ENCODE data around the gene CMIP. TPM values are rescaled to one million over a fixed set of nuclear protein-coding genes. Genes with fewer than 3 reads are reported as not detected.

Gene CMIP
- total RNA-seq, 2 experiments from 2014 or later = 26.3 to 29.1 TPM

DNA sequence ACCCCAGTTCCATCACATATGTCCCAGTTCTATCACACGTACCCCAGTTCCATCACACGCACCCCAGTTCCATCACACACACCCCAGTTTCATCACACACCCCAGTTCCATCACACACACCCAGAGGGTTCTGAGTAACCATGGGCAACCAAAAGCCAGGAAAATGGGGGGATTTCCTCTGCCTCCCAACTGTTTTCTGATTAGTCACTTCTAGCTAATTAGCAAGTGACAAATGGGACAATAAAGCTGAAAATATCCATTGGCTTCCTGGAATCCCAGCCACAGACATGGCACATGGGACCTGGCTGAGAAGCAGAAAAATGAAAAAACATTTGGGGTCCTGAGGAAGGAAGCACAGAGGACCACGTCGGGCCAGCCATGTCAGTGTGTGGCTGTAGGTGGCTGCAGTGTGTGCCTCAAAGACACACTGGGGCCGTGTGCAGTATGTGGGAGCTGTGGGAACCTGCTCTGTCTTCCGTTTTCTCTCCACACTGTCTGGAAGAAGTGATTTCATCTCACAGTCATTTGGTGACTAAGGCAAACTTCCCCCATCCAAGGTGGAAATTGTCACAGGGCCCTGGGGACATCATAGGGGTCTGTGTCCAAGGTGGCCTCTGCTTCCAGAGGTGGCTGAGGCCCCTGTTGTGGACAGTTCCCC is 106.7 kb downstream of the CMIP start:
- ChIA-PET POLR2A (no interaction called here), CTCF (interaction anchor here (0.8 kb wide), 1 partner anchor 23 kb away, joined by 3 read pairs; no protein-coding TSS in a partner anchor)

GRCh38 chr16:81551821-81552304 is 107.3 kb downstream of the CMIP start:
- ChIA-PET POLR2A (no interaction called here), CTCF (interaction anchor here (0.8 kb wide), 1 partner anchor 23 kb away, joined by 3 read pairs; no protein-coding TSS in a partner anchor)

DNA sequence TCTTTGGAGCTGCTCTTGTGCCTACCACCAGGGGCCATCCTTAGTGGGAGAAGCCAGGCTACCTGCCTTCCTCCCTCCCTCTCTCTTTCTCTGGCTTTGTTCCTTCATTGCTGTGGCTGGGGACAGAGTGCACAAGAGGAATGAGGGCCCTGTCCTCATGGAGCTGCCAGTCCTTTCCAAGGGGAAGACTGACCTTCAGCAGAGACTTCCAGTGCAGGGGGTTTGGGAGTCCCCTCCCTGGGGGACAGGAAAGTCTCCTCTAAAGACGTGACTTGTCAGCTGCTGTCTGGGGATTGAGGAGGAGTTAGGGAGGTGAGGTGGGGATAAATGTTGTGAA is 108.1 kb downstream of the CMIP start:
- CTCF ChIA-PET = interaction anchor here (1.5 kb wide), 1 partner anchor 107 kb away, joined by 3 read pairs; no protein-coding TSS in a partner anchor
- POLR2A ChIA-PET = no interaction called here

- CTCF ChIA-PET = interaction anchor here (1.5 kb wide), 1 partner anchor 107 kb away, joined by 3 read pairs; no protein-coding TSS in a partner anchor
- POLR2A ChIA-PET = no interaction called here
Measured at GRCh38 chr16:81553080-81553813, 108.6 kb downstream of the CMIP start.

- POLR2A ChIA-PET = no interaction called here
- CTCF ChIA-PET = interaction anchor here (1.5 kb wide), 1 partner anchor 108 kb away, joined by 3 read pairs; no protein-coding TSS in a partner anchor
Measured at GRCh38 chr16:81553814-81554675, 109.4 kb downstream of the CMIP start.

DNA sequence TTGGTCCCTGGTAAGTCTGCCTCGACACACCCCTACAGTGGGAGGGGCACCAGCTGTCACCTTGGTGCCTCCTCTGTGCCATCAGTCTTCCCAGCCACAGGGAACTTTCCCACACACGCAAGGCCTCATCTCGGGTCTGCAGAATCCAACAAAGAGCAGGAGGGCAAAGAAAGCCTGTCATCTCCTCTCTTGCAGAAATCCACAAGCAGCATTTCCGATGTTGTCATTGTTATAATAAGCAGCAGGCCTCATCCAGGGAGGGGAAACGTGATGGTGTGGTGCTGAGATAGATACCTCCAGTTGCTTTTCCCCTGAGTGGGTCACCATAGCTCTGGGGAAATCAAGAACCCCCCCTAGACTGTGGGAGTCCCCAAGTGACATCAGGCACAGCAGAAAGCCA is 110.4 kb downstream of the CMIP start:
- CTCF ChIA-PET = no interaction called here
- POLR2A ChIA-PET = no interaction called here

- ChIA-PET POLR2A (no interaction called here), CTCF (no interaction called here)
Measured at GRCh38 chr16:81555660-81556059, 111.1 kb downstream of the CMIP start.

GRCh38 chr16:81556715-81557284 is 112.2 kb downstream of the CMIP start:
- CTCF ChIA-PET = interaction anchor here (0.9 kb wide), 1 partner anchor 11 kb away, joined by 3 read pairs; no protein-coding TSS in a partner anchor

GRCh38 chr16:81558077-81558443 is 113.5 kb downstream of the CMIP start:
- CTCF ChIA-PET = no interaction called here
- POLR2A ChIA-PET = no interaction called here

More at GRCh38 chr16:81556715-81557284, 112.2 kb downstream of the CMIP start:
- POLR2A ChIA-PET = no interaction called here

DNA sequence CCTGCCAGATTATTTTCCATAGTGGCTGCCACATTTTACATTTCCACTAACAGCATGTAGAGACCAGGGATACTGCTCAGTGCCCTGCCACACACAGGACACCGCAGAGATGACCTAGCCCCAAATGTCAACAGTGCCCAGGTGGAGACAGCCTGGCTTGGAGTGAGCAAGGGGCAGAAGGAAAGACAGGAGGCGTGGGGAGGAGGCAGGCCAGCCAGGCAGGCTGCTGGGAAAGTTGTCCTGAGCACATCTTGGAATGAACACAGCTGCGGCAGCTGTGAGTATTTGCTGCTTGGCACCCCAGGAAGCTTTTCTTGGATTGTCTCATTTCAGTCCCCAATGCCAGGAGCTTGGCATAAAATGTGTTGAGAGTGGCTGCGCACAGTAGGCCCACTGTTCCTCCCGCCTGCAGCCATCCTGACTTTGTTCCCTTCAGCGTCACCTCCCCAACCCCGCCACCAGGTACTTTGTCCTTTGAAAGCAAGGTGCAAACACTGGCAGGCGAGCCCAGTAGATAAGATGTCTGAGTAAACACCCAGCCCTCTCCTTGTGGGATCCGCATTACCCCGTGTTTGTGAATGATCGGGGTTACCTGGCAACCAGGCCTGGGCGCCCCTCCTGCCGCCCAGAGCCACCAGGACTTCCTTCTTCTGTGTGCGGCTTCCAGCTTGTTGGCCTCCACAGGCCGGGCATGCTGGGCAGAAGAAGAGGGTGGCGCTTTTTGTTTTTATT is 114.0 kb downstream of the CMIP start:
- POLR2A ChIA-PET = no interaction called here
- CTCF ChIA-PET = no interaction called here

GRCh38 chr16:81560979-81561657 is 116.5 kb downstream of the CMIP start:
- CTCF ChIA-PET = interaction anchor here (0.6 kb wide), 1 partner anchor 107 kb away, joined by 3 read pairs; no protein-coding TSS in a partner anchor
- POLR2A ChIA-PET = no interaction called here

DNA sequence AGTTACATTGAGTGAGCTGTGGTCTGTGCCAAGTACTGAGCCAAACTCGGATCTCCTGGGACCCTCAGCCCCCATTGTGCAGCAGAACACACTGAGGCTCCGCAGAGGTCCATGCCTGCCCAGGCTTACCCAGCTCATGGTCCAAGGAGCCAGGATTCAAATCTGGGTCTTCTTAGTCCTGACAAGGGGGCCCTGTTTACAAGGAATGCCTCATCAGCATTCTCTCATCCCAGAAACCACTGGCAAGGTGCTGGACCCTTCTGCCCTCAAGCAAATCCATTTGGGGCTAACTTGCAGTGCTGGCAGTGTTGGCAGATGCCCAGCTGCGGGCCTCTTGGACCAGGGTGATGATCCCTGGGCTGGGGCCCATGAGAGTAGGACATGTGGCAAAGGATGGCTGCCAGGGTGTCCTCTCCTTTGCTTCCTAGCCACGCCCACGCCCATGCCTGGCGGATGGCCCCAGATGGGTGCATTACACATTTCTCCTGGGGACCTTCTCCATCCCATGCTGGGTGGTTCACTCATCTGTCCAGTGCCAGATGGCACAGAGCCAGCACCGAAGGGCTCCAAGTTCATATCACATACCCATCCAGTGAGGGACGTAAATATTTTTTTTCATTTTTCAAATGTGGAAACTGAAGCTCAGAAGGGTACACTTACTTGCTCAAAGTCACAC is 117.7 kb downstream of the CMIP start:
- ChIA-PET CTCF (no interaction called here), POLR2A (no interaction called here)

DNA sequence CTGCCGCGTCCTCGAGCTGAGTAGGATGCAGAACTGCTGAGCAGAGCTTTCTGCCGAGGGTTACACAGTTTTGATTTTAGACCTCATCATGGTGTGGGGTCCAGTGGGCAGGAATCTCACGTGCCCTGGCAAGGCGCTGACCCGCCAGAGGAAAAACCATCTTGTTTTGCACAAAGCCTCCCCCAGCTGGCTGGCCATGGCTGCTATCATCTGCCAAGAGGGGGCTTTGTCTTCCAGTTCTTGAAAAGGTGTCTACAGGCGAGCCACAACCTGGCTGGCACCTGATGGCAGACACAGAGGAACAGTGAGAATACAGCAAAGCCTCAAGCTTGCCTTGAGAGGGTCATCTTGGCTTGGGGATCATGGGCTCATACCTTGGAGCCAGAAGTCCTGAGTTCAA is 118.3 kb downstream of the CMIP start:
- ChIA-PET POLR2A (no interaction called here), CTCF (no interaction called here)

DNA sequence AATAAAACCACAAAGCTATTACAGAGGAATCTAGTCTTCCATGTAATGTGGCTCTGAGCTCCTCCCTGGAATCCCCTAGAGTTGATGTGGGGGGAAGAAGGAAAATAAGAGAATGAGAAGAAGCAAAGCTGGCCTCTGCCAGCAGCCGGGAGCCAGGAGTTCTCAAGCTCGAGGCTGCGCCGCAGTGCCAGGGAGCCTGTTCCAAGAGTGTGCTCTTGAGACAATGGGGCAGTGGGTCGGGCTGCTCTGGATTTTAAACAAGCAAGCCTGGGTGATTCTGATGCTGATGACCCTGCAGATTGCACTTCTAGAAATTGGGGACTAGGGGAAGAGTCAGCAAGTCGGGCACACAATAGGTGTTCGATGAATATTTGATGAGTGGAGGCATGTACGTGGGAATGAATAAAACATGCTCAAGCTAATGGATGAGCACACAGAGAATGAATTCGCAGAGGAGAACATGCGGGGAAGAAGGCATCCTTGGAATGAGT is 119.9 kb downstream of the CMIP start:
- ChIA-PET POLR2A (no interaction called here), CTCF (no interaction called here)

DNA sequence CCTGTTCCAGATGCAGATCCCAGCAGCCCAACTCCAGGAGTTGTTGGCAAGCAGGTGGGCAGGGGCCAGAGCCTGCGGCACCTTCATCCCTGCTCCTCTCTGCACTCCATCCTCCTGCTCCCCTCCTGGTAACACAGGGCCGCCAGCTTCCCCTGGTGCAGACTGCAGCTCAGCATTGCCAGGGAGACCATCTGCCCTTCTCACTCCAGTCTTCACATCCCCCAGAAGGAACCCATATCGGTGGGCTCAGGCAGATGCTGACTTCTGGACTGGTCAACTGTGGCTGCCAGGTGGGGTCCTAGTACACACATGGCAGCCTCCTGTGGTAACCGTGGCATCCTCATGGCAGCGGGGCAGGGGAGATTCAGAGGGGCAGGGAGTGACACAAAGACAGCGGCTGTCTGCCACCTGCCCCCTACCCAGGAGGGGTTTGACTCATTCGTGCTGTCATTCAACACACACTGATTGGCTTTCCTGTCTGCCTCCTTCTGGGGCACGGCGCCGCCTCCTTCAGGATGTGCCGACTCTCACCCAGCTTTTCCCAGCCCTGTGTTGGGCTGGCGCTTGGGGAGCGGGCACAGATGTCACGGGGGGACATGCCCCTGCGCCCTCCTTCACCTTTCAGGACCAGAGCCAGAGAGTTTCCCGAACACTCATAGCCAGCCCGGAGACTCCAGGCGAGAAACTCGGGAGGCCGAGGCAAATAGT is 120.9 kb downstream of the CMIP start:
- ChIA-PET POLR2A (no interaction called here), CTCF (no interaction called here)

DNA sequence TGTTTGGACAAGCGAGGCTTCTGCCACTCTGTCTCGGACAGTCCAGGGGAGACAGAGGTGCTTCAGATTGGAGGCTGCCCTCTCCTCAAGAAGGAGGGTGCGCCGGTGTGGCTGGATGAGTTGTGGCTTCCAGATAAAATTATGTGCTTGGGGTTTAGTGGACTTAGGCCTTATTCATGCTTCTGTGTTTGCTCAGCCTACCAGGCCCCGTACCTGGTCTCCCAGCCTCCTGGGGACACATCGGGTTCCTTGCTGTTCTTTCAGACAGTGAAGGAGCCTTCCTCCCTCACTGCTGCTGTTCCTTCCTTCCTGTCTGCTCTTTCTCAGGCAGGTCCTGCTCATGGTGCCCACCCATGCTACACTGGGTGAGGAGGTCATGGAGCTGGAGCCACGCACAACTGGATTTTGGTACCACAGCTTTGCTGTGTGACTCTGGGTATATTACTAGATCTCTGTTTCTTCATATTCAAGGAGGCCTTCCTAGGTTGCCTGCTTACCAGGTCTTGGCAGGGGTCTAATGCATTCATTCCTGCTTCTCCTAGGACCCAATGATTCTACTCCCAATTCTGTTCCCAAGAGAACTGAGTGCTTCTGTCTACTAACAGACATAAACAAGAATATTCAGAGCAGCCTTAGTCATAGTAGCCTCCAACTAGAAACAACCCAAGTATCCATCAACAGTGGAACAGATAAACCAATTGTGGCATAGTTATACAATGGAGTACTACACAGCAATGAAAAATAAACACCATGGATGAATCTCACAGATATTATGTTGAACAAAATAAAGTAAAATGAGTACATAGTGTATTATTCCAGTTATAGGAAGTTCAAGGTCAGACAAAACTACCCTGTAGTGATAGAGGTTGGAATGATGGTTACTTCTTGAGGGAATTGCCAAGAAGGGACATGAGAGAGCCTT is 121.7 kb downstream of the CMIP start:
- POLR2A ChIA-PET = interaction anchor here (0.6 kb wide), 1 partner anchor 34 kb away, joined by 8 read pairs; no protein-coding TSS in a partner anchor
- CTCF ChIA-PET = no interaction called here
